IMR-90 (cell line): ENCODE results near the gene GMFB. TPM values are rescaled to one million over a fixed set of nuclear protein-coding genes. Genes with fewer than 3 reads are reported as not detected.

Source experiments
- ATAC-seq: fragments of 200-7000 bp; cut with Tn5 transposase; 2 replicates; pipeline ENCODE4 v1.9.1; 2020; ENCODE audit warnings: low read depth, mild to moderate bottlenecking, moderate library complexity
- BruUV-seq: library from RNA; stranded (reverse); fragments of 400-500 nt; replicated peaks from 2 replicates; lab custom pipeline; 2021; lab: Mats Ljungman, UMichigan
- CTCF ChIA-PET: fragments of 300-600 bp; formaldehyde crosslinking; extraction: SDS; loops from one replicate; lab custom pipeline; 2021; ENCODE audit warnings: antibody characterized with exemption; lab: Yijun Ruan, JAX
- POLR2A ChIA-PET: fragments of 300-600 bp; sonication (Branson Sonifier 250); formaldehyde crosslinking; loops from one replicate; lab custom pipeline; 2022; ENCODE audit warnings: antibody characterized with exemption; ENCODE audit not compliant: unreplicated experiment; lab: Charles Lee
- DNase-seq: peaks from one replicate; pipeline ENCODE4 v3.0.0; 2013
- H2AFZ ChIP-seq: replicated peaks from 2 replicates; pipeline ENCODE3; 2013; ENCODE audit warnings: low read length, mild to moderate bottlenecking; ENCODE audit not compliant: poor library complexity
- H2AK5ac ChIP-seq: 2 replicates; pipeline ENCODE4 v1.6.1; 2013; ENCODE audit warnings: low read depth, low read length, inconsistent platforms
- H2AK9ac ChIP-seq: replicated peaks from 2 replicates; pipeline ENCODE3; 2013; ENCODE audit warnings: mild to moderate bottlenecking, low read depth, low read length, moderate library complexity; ENCODE audit not compliant: poor library complexity
- H2BK120ac ChIP-seq: 2 replicates; pipeline ENCODE4 v1.6.1; 2013; ENCODE audit warnings: low read depth, low read length, inconsistent platforms
- H2BK15ac ChIP-seq: 3 replicates; pipeline ENCODE4 v1.6.1; 2013; ENCODE audit warnings: low read depth, low read length, inconsistent platforms
- H2BK20ac ChIP-seq: 2 replicates; pipeline ENCODE4 v1.6.1; 2013; ENCODE audit warnings: low read depth, mild to moderate bottlenecking, inconsistent platforms, low read length, moderate library complexity
- H2BK5ac ChIP-seq: 2 replicates; pipeline ENCODE4 v1.6.1; 2013; ENCODE audit warnings: mild to moderate bottlenecking, low read depth, low read length, inconsistent platforms; ENCODE audit not compliant: poor library complexity, severe bottlenecking
- H3K14ac ChIP-seq: replicated peaks from 2 replicates; pipeline ENCODE4 v1.6.1; 2013; ENCODE audit warnings: low read depth, low read length, inconsistent platforms
- H3K18ac ChIP-seq: 2 replicates; pipeline ENCODE4 v1.6.1; 2013; ENCODE audit warnings: low read depth, low read length, control low read depth
- H3K23ac ChIP-seq: 2 replicates; pipeline ENCODE4 v1.6.1; 2013; ENCODE audit warnings: low read depth, low read length, inconsistent platforms
- H3K27ac ChIP-seq: 2 replicates; pipeline ENCODE4 v1.5.1; 2013; ENCODE audit warnings: mild to moderate bottlenecking, control low read depth, low read length; ENCODE audit not compliant: insufficient read depth
- H3K27me3 ChIP-seq: 2 replicates; pipeline ENCODE4 v1.6.1; 2013; ENCODE audit warnings: low read length; ENCODE audit not compliant: control insufficient read depth, insufficient read depth
- H3K36me3 ChIP-seq: 2 replicates; pipeline ENCODE4 v1.6.1; 2013; ENCODE audit warnings: low read length, mixed read lengths; ENCODE audit not compliant: control insufficient read depth, insufficient read depth
- H3K4ac ChIP-seq: 2 replicates; pipeline ENCODE4 v1.6.1; 2013; ENCODE audit warnings: low read depth, low read length, inconsistent platforms
- H3K4me1 ChIP-seq: 2 replicates; pipeline ENCODE4 v1.6.1; 2013; ENCODE audit warnings: low read length, mixed read lengths; ENCODE audit not compliant: control insufficient read depth, insufficient read depth
- H3K4me2 ChIP-seq: 2 replicates; pipeline ENCODE4 v1.6.1; 2013; ENCODE audit warnings: low read depth, mild to moderate bottlenecking, control low read depth, low read length, moderate library complexity
- H3K4me3 ChIP-seq: 2 replicates; pipeline ENCODE4 v1.5.1; 2013; ENCODE audit warnings: low read depth, mild to moderate bottlenecking, control low read depth, low read length, moderate library complexity; ENCODE audit not compliant: insufficient read depth
- H3K56ac ChIP-seq: 2 replicates; pipeline ENCODE4 v1.6.1; 2013; ENCODE audit warnings: low read length, inconsistent platforms; ENCODE audit not compliant: insufficient read depth; ENCODE audit errors: extremely low read depth
- H3K79me1 ChIP-seq, 2 experiments: 2 replicates each; pipeline ENCODE4 v1.6.1; 2013; ENCODE audit warnings: low read length in 2 of 2, inconsistent platforms in 1 of 2, low read depth in 1 of 2
- H3K9ac ChIP-seq: 2 replicates; pipeline ENCODE4 v1.6.1; 2013; ENCODE audit warnings: low read depth, low read length, control low read depth
- H3K9me1 ChIP-seq: 2 replicates; pipeline ENCODE4 v1.6.1; 2013; ENCODE audit warnings: low read length, inconsistent platforms; ENCODE audit not compliant: insufficient read depth
- H3K9me3 ChIP-seq: 2 replicates; pipeline ENCODE4 v1.6.1; 2013; ENCODE audit warnings: low read length; ENCODE audit not compliant: control insufficient read depth, insufficient read depth
- H4K20me1 ChIP-seq: 2 replicates; pipeline ENCODE4 v1.6.1; 2013; ENCODE audit warnings: low read length, inconsistent platforms; ENCODE audit not compliant: insufficient read depth
- H4K5ac ChIP-seq: 2 replicates; pipeline ENCODE4 v1.6.1; 2013; ENCODE audit warnings: mild to moderate bottlenecking, low read depth, low read length, control low read depth
- H4K8ac ChIP-seq, 2 experiments: 2 replicates each; pipeline ENCODE4 v1.6.1; 2013; ENCODE audit warnings: low read depth in 2 of 2, low read length in 2 of 2, control low read depth in 1 of 2, inconsistent platforms in 1 of 2
- H4K91ac ChIP-seq: 2 replicates; pipeline ENCODE4 v1.6.1; 2013; ENCODE audit warnings: low read depth, low read length, inconsistent platforms; ENCODE audit not compliant: insufficient read depth
- BHLHE40 ChIP-seq: fragments of 150-350 bp; IDR thresholded peaks from 2 replicates; pipeline ENCODE4 v1.6.1; 2016; ENCODE audit warnings: mild to moderate bottlenecking, low read depth, low read length
- CEBPB ChIP-seq: IDR thresholded peaks from 2 replicates; pipeline ENCODE4 v1.6.1; 2012; ENCODE audit warnings: low read depth, low read length, improper control_type of control experiment
- CHD1 ChIP-seq: IDR thresholded peaks from 2 replicates; pipeline ENCODE4 v1.6.1; 2012; ENCODE audit warnings: low read depth, low read length, improper control_type of control experiment
- FOS ChIP-seq: fragments of 150-350 bp; IDR thresholded peaks from 2 replicates; pipeline ENCODE4 v1.6.1; 2016; ENCODE audit warnings: low read depth, low read length
- MAFK ChIP-seq: IDR thresholded peaks from 2 replicates; pipeline ENCODE4 v1.6.1; 2012; ENCODE audit warnings: low read depth, low read length, improper control_type of control experiment
- MAZ ChIP-seq: IDR thresholded peaks from 2 replicates; pipeline ENCODE4 v1.6.1; 2012; ENCODE audit warnings: low read depth, mild to moderate bottlenecking, low read length, improper control_type of control experiment, moderate library complexity, borderline replicate concordance
- MXI1 ChIP-seq: IDR thresholded peaks from 2 replicates; pipeline ENCODE4 v1.6.1; 2012; ENCODE audit warnings: low read depth, mild to moderate bottlenecking, low read length, moderate library complexity, borderline replicate concordance
- NFE2L2 ChIP-seq: fragments of 150-350 bp; IDR thresholded peaks from 2 replicates; pipeline ENCODE4 v1.6.1; 2016; ENCODE audit warnings: low read depth, mild to moderate bottlenecking, low read length
- POLR2A ChIP-seq: IDR thresholded peaks from 2 replicates; pipeline ENCODE4 v1.6.1; 2012; ENCODE audit warnings: mild to moderate bottlenecking, low read depth, low read length
- RAD21 ChIP-seq: IDR thresholded peaks from 2 replicates; pipeline ENCODE4 v1.6.1; 2012; ENCODE audit warnings: low read length, improper control_type of control experiment
- RCOR1 ChIP-seq: IDR thresholded peaks from 2 replicates; pipeline ENCODE4 v1.6.1; 2012; ENCODE audit warnings: mild to moderate bottlenecking, low read length, improper control_type of control experiment; ENCODE audit not compliant: insufficient replicate concordance
- RFX5 ChIP-seq: IDR thresholded peaks from 2 replicates; pipeline ENCODE4 v1.8.0; 2012; ENCODE audit warnings: low read depth, mild to moderate bottlenecking, low read length, moderate library complexity
- SMC3 ChIP-seq: fragments of 150-350 bp; IDR thresholded peaks from 2 replicates; pipeline ENCODE4 v1.6.1; 2016; ENCODE audit warnings: low read depth, mild to moderate bottlenecking, antibody characterized with exemption, low read length, moderate library complexity
- USF2 ChIP-seq: fragments of 150-350 bp; IDR thresholded peaks from 2 replicates; pipeline ENCODE4 v1.6.1; 2017; ENCODE audit warnings: mild to moderate bottlenecking, antibody characterized with exemption, low read length, low read depth
- WGBS, 2 experiments: methylation state at CpG; one replicate each; pipeline versions ENCODE4 v1.1.5 to v1.1.7; 2013; ENCODE audit warnings: missing lambda C conversion rate in 2 of 2; ENCODE audit not compliant: insufficient read length in 1 of 2; ENCODE audit errors: extremely low coverage in 2 of 2; 5-methylcytosine and 5-hydroxymethylcytosine counted together
- dilution Hi-C: fragments of 300-500 bp; cut with HindIII; formaldehyde crosslinking; loops from one replicate; pipeline ENCODE4 v1.14.3; 2018; ENCODE audit warnings: low sequenced_read_pairs; ENCODE audit not compliant: unreplicated experiment
- in situ Hi-C: fragments of 300-500 bp; cut with MboI; formaldehyde crosslinking; loops from 3 replicates; pipeline ENCODE4 v1.14.3; 2019; ENCODE audit warnings: low sequenced_read_pairs, inconsistent platforms, mixed read lengths
- intact Hi-C: fragments of 100-400 bp; cut with micrococcal nuclease; formaldehyde crosslinking; loops from 2 replicates; pipeline ENCODE4 v1.10.0; 2022
- polyA plus RNA-seq, 3 experiments: library from polyadenylated mRNA; depleted of rRNA; stranded (reverse); fragments of >200 nt; gene quantifications; 2 replicates each; pipeline ENCODE4 v1.2.3, GENCODE V29; 2012; ENCODE audit warnings: low replicate concordance in 1 of 3
- total RNA-seq: library from RNA; depleted of rRNA; stranded (reverse); fragments of >200 nt; gene quantifications from 2 replicates; pipeline ENCODE4 v1.2.3, GENCODE V29; 2012
- TF ChIP-seq, protein P1 (sequence below): conservative IDR thresholded peaks from 2 replicates; pipeline ENCODE4 v1.5.1; 2012; ENCODE audit warnings: mild to moderate bottlenecking, low read depth, low read length, improper control_type of control experiment
- TF ChIP-seq, protein P2 (sequence below): fragments of 150-350 bp; IDR thresholded peaks from 2 replicates; pipeline ENCODE4 v1.6.1; 2016; ENCODE audit warnings: low read depth, mild to moderate bottlenecking, low read length, moderate library complexity, borderline replicate concordance

Gene GMFB
- total and polyA plus RNA-seq, 2 of the 4 experiments (the other 2 are of a cell fraction), result 22.4 to 59.1 TPM

DNA sequence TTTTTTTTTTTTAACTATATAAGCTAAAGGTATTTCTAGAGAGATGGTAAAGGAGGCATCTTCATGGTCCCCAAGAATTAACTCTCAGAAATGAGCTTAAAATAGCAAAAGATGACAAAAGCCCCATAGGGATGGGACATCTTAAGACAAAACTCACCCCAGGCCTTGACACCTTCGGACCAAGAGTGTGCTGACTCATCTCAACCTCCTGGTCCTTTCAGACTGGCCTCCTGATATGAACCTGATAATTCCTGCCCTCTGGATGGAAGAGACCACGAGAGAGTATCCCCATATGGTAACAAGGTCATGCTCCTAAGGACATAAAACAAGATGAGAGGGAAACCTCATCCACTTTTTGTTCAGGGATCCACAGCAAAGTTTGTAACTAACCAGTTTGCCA is 8.4 kb upstream of the GMFB start:
- H2BK120ac ChIP-seq, result no peak overlapping the region
- H3K56ac ChIP-seq, result no peak overlapping the region
- H2BK20ac ChIP-seq, result no peak overlapping the region
- intact Hi-C loops (no loop called here), in situ Hi-C loops (no loop called here), dilution Hi-C loops (no loop called here)
- POLR2A ChIA-PET, result no interaction called here
- no peaks in the 10 kb centered on the region; the same call in 1 of the 2 replicates for H3K27me3 ChIP-seq
- no peaks in the 10 kb centered on the region for H3K4me1 ChIP-seq
- CTCF ChIA-PET, result no interaction called here
- no peak overlapping the region for H2AFZ ChIP-seq
- no peaks in the 10 kb centered on the region for H3K36me3 ChIP-seq
- no peak overlapping the region for H3K9ac ChIP-seq
- H2AK5ac ChIP-seq, result no peak overlapping the region
- no CpG with 5 or more reads among the region's 2 CpGs for WGBS, 2 experiments
- H3K14ac ChIP-seq, result no peak overlapping the region
- H3K4ac ChIP-seq, result no peak overlapping the region
- H3K9me3 ChIP-seq, result no peaks in the 10 kb centered on the region
- no peak overlapping the region for H4K8ac ChIP-seq
- no peak overlapping the region for H3K18ac ChIP-seq
- no peak for TF ChIP-seq POLR2A
- no peak for TF ChIP-seq MAFK
- TF ChIP-seq, protein P1, sequence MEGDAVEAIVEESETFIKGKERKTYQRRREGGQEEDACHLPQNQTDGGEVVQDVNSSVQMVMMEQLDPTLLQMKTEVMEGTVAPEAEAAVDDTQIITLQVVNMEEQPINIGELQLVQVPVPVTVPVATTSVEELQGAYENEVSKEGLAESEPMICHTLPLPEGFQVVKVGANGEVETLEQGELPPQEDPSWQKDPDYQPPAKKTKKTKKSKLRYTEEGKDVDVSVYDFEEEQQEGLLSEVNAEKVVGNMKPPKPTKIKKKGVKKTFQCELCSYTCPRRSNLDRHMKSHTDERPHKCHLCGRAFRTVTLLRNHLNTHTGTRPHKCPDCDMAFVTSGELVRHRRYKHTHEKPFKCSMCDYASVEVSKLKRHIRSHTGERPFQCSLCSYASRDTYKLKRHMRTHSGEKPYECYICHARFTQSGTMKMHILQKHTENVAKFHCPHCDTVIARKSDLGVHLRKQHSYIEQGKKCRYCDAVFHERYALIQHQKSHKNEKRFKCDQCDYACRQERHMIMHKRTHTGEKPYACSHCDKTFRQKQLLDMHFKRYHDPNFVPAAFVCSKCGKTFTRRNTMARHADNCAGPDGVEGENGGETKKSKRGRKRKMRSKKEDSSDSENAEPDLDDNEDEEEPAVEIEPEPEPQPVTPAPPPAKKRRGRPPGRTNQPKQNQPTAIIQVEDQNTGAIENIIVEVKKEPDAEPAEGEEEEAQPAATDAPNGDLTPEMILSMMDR, result no peak
- TF ChIP-seq CHD1, result no peak
- TF ChIP-seq RAD21, result no peak
- no peak for TF ChIP-seq MAZ
- no peak for TF ChIP-seq MXI1
- TF ChIP-seq SMC3, result no peak
- TF ChIP-seq BHLHE40, result no peak
- TF ChIP-seq RFX5, result no peak
- no peak for TF ChIP-seq FOS
- no peak for TF ChIP-seq NFE2L2
- TF ChIP-seq USF2, result no peak
- TF ChIP-seq CEBPB, result no peak
- TF ChIP-seq, protein P2, sequence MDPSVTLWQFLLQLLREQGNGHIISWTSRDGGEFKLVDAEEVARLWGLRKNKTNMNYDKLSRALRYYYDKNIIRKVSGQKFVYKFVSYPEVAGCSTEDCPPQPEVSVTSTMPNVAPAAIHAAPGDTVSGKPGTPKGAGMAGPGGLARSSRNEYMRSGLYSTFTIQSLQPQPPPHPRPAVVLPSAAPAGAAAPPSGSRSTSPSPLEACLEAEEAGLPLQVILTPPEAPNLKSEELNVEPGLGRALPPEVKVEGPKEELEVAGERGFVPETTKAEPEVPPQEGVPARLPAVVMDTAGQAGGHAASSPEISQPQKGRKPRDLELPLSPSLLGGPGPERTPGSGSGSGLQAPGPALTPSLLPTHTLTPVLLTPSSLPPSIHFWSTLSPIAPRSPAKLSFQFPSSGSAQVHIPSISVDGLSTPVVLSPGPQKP, result no peak
- no peak for TF ChIP-seq RCOR1
- DNase-seq (no peak), ATAC-seq (no peak)
- H4K91ac ChIP-seq, result no peak overlapping the region
- BruUV-seq, result no TSS peak
- no peaks in the 10 kb centered on the region; the same call in 1 of the 2 replicates for H4K20me1 ChIP-seq
- no peak overlapping the region for H2BK15ac ChIP-seq
- no peak overlapping the region for H3K4me2 ChIP-seq
- no peak overlapping the region for H2AK9ac ChIP-seq
- no peaks in the 10 kb centered on the region for H3K79me1 ChIP-seq
- no peak overlapping the region for H3K27ac ChIP-seq
- H3K23ac ChIP-seq, result no peak overlapping the region
- no peaks in the 10 kb centered on the region for H3K9me1 ChIP-seq
- H3K4me3 ChIP-seq, result no peak overlapping the region
- no peak overlapping the region for H4K5ac ChIP-seq
- no peak overlapping the region for H2BK5ac ChIP-seq
